B cell (primary cell): Measurements from ENCODE around the gene MAPK1. TPM values are rescaled to one million over a fixed set of nuclear protein-coding genes. Genes with fewer than 3 reads are reported as not detected.
"Not testable (repeated sequence)": the region's sequence is repeated elsewhere in the genome, so short reads cannot be mapped to it uniquely, and the experiment has no call there.

Experiments
- ATAC-seq: fragments of 200-7000 bp; cut with Tn5 transposase; one replicate; pipeline ENCODE4 v1.10.0; 2021; ENCODE audit warnings: low read depth, mild to moderate bottlenecking, moderate number of reproducible peaks, moderate library complexity
- CTCF ChIA-PET: fragments of 350-600 bp; sonication (Branson Sonifier 250); formaldehyde crosslinking; loops from one replicate; lab custom pipeline; 2021; ENCODE audit warnings: antibody characterized with exemption, inconsistent platforms; lab: Charles Lee
- POLR2A ChIA-PET: fragments of 350-600 bp; sonication (Branson Sonifier 250); formaldehyde crosslinking; loops from one replicate; lab custom pipeline; 2021; ENCODE audit warnings: antibody characterized with exemption; lab: Charles Lee
- DNase-seq: peaks from one replicate; pipeline ENCODE4 v3.0.0; 2013
- H2AFZ ChIP-seq: 2 replicates; pipeline ENCODE4 v1.6.1; 2012; ENCODE audit warnings: mild to moderate bottlenecking, low read depth, low read length; ENCODE audit not compliant: insufficient read depth, poor library complexity, severe bottlenecking
- H3K27ac ChIP-seq, 2 donors: 1 replicate in 1 of 2; 2 replicates in 1 of 2; pipeline ENCODE4 v1.5.1; 2012 to 2013; ENCODE audit warnings: low read length in 2 of 2, mild to moderate bottlenecking in 2 of 2, moderate library complexity in 1 of 2
- H3K27me3 ChIP-seq, 4 experiments: fragments of 200-600 bp in 1 of 4; sonication (generic) in 1 of 4; replicated peaks in 1 of 4; 1 replicate in 2 of 4; 2 replicates in 2 of 4; pipeline versions ENCODE4 v1.6.1 to v1.7.0; 2013 to 2016; ENCODE audit warnings: low read length in 3 of 4, mild to moderate bottlenecking in 2 of 4, mixed read lengths in 1 of 4, moderate library complexity in 1 of 4; ENCODE audit not compliant: insufficient read depth in 4 of 4, control insufficient read depth in 3 of 4; ENCODE audit errors: control extremely low read depth in 1 of 4
- H3K36me3 ChIP-seq, 2 experiments: replicated peaks in 1 of 2; 1 replicate in 1 of 2; 2 replicates in 1 of 2; pipeline versions ENCODE4 v1.6.1 to v1.7.1; 2013; ENCODE audit warnings: low read length in 1 of 2; ENCODE audit not compliant: insufficient read depth in 2 of 2, control insufficient read depth in 1 of 2; ENCODE audit errors: control extremely low read depth in 1 of 2, extremely low read depth in 1 of 2
- H3K4me1 ChIP-seq, 2 donors: fragments of 200-600 bp in 1 of 2; sonication (generic) in 1 of 2; 1 replicate in 1 of 2; 2 replicates in 1 of 2; pipeline versions ENCODE4 v1.5.1 to v1.6.1; 2013 to 2017; ENCODE audit warnings: low read length in 2 of 2; ENCODE audit not compliant: control insufficient read depth in 2 of 2, insufficient read depth in 2 of 2
- H3K4me2 ChIP-seq: replicated peaks from 2 replicates; pipeline ENCODE3; 2012; ENCODE audit warnings: mild to moderate bottlenecking, low read depth, low read length; ENCODE audit not compliant: poor library complexity, severe bottlenecking
- H3K4me3 ChIP-seq, 5 experiments: fragments of 200-600 bp in 1 of 5; sonication (generic) in 1 of 5; 1 replicate in 3 of 5; 2 replicates in 2 of 5; pipeline versions ENCODE4 v1.5.1 to v1.7.0; 2011 to 2016; ENCODE audit warnings: low read length in 4 of 5, mild to moderate bottlenecking in 4 of 5, low read depth in 2 of 5, control low read depth in 1 of 5, moderate library complexity in 1 of 5; ENCODE audit not compliant: insufficient read depth in 1 of 5; ENCODE audit errors: control extremely low read depth in 1 of 5, extremely low read depth in 1 of 5
- H3K79me2 ChIP-seq: fragments of 200-600 bp; sonication (generic); one replicate; pipeline ENCODE4 v1.6.0; 2016; ENCODE audit warnings: low read length; ENCODE audit not compliant: control insufficient read depth, insufficient read depth
- H3K9ac ChIP-seq: fragments of 200-600 bp; sonication (generic); 2 replicates; pipeline ENCODE4 v1.6.1; 2017; ENCODE audit warnings: mild to moderate bottlenecking, low read length, moderate library complexity
- H3K9me3 ChIP-seq, 3 donors: one replicate each; pipeline versions ENCODE4 v1.6.1 to v1.7.1; 2013; ENCODE audit warnings: low read length in 2 of 3; ENCODE audit not compliant: control insufficient read depth in 2 of 3, insufficient read depth in 1 of 3; ENCODE audit errors: control extremely low read depth in 1 of 3
- H4K20me1 ChIP-seq: 2 replicates; pipeline ENCODE4 v1.6.0; 2012; ENCODE audit warnings: mild to moderate bottlenecking, low read length; ENCODE audit not compliant: insufficient read depth, control insufficient read depth, poor library complexity, severe bottlenecking
- H3K27ac Mint-ChIP-seq: one replicate; pipeline ENCODE4 v1.8.0; 2021; ENCODE audit warnings: mixed read lengths
- H3K27me3 Mint-ChIP-seq: one replicate; pipeline ENCODE4 v1.8.0; 2021; ENCODE audit warnings: mixed read lengths
- H3K4me1 Mint-ChIP-seq: one replicate; pipeline ENCODE4 v1.8.0; 2021; ENCODE audit warnings: mixed read lengths
- H3K4me3 Mint-ChIP-seq: one replicate; pipeline ENCODE4 v1.8.0; 2021; ENCODE audit warnings: mixed read lengths
- H3K9me3 Mint-ChIP-seq: one replicate; pipeline ENCODE4 v1.8.0; 2022; ENCODE audit warnings: mixed read lengths; ENCODE audit not compliant: insufficient read depth
- EZH2 ChIP-seq: IDR thresholded peaks from 2 replicates; pipeline ENCODE4 v1.6.1; 2012; ENCODE audit warnings: borderline replicate concordance, low read depth, mild to moderate bottlenecking, moderate library complexity, low read length; ENCODE audit not compliant: insufficient read depth, poor library complexity, severe bottlenecking
- WGBS: methylation state at CpG from one replicate; pipeline ENCODE4 v1.1.5; 2013; ENCODE audit warnings: missing lambda C conversion rate; ENCODE audit not compliant: insufficient coverage; 5-methylcytosine and 5-hydroxymethylcytosine counted together
- intact Hi-C: fragments of 100-400 bp; cut with micrococcal nuclease; formaldehyde crosslinking; loops from one replicate; pipeline ENCODE4 v1.10.0; 2022
- polyA plus RNA-seq: library from polyadenylated mRNA; depleted of rRNA; stranded (reverse); fragments of >200 nt; gene quantifications from 2 replicates; pipeline ENCODE4 v1.2.3, GENCODE V29; 2012
- total RNA-seq, 2 donors: library from RNA; stranded (reverse); fragments of 120-200 nt in 1 of 2; gene quantifications; 1 replicate in 1 of 2; 2 replicates in 1 of 2; pipeline versions ENCODE4 v1.2.3 to v1.2.4, GENCODE V29; 2013 to 2022
- TF ChIP-seq, protein P1 (sequence below): fragments of 200-600 bp; IDR thresholded peaks from one replicate; pipeline ENCODE4 v1.8.0; 2022; ENCODE audit warnings: antibody characterized with exemption, mild to moderate bottlenecking

The MAPK1 gene
- total and polyA plus RNA-seq, 2 donors (not counting 1 experiment from before 2014, with no cell fraction given), result 24.0 to 155 TPM

DNA sequence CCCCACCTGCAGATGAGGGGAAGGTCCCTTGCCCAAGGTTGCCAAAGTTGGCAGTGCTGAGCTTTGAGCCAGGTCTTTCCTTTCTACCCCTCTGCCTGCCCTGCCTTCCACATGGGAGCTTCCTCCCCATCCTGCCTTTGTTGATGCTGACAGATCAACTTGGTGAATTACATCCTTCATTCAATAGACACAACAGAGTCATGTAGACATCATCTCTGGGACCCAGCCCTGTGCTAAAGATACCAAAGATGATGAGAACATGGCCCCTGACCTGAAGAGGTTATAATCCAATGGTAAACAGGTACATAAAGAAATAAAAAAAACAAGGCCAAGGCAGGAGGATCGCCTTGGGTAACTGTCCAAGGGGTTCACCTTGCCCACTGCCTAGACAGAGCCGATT, 42.4 kb upstream of the MAPK1 start:
- Histone ChIP-seq H4K20me1 (no peaks in the 10 kb centered on the region), H3K36me3 (no peaks in the 10 kb centered on the region), H2AFZ (no peak overlapping the region), H3K27ac (no peak overlapping the region), H3K27me3 (no peaks in the 10 kb centered on the region), H3K9me3 (no peaks in the 10 kb centered on the region), H3K9ac (no peak overlapping the region), H3K4me1 (no peaks in the 10 kb centered on the region), H3K4me3 (no peak overlapping the region), H3K79me2 (no peaks in the 10 kb centered on the region), H3K4me2 (no peak overlapping the region)
- intact Hi-C loops, result no loop called here
- H3K27me3 Mint-ChIP-seq, result no peaks in the 10 kb centered on the region
- 100% methylated on average over 2 of the region's 2 CpGs for WGBS
- TF ChIP-seq, protein P1, sequence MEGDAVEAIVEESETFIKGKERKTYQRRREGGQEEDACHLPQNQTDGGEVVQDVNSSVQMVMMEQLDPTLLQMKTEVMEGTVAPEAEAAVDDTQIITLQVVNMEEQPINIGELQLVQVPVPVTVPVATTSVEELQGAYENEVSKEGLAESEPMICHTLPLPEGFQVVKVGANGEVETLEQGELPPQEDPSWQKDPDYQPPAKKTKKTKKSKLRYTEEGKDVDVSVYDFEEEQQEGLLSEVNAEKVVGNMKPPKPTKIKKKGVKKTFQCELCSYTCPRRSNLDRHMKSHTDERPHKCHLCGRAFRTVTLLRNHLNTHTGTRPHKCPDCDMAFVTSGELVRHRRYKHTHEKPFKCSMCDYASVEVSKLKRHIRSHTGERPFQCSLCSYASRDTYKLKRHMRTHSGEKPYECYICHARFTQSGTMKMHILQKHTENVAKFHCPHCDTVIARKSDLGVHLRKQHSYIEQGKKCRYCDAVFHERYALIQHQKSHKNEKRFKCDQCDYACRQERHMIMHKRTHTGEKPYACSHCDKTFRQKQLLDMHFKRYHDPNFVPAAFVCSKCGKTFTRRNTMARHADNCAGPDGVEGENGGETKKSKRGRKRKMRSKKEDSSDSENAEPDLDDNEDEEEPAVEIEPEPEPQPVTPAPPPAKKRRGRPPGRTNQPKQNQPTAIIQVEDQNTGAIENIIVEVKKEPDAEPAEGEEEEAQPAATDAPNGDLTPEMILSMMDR, result no peak
- TF ChIP-seq EZH2, result no peak
- ChIA-PET POLR2A (no interaction called here), CTCF (no interaction called here)
- no peak overlapping the region for H3K4me3 Mint-ChIP-seq
- DNase-seq, result no peak
- no peak for ATAC-seq
- H3K9me3 Mint-ChIP-seq, result no peaks in the 10 kb centered on the region
- no peak overlapping the region for H3K27ac Mint-ChIP-seq
- H3K4me1 Mint-ChIP-seq, result peaks cover 2% of the 10 kb centered on the region

DNA sequence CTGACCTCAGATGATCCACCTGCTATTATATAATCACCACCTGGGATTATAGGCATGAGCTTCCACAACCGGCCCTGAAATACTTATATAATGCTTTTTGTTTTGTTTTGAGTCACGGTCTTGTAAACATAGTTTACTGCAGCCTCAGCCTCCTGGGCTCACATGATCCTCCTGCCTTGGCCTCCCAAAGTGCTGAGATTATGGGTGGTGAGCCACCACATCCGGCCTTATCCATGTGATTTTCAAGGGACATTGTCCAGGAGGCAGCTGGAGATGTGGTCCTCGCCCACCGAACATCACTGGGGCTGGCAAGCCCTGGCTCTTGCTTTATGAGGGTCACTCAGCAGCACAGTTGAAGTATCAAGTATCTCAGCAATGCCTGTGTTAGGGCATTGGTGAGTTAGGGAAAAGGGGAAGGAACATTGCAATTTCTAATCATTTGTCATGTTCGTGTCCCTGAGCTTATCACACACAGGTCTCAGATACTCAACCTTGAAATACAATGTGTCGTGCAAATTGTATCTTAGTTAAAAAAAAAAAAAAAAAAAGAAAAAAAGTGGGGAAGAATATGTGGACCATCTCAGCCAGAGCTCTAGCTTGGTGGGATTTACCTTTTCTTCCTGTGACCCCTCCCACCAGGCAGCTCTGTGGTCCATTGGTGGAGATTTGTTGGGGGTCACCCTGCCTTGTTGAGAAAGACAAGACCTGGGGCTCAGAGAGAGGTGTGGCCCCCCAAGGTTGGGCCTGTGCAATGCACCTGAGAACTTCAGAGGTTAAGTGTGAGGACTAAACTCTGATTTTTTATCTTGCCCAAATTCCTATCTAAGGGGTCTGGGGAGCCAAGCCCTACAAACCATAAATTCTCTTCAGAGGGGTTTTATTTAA, 40.4 kb upstream of the MAPK1 start:
- POLR2A ChIA-PET, result no interaction called here
- Mint-ChIP-seq H3K27ac (no peak overlapping the region), H3K27me3 (no peaks in the 10 kb centered on the region), H3K4me1 (peaks cover 2% of the 10 kb centered on the region), H3K4me3 (no peak overlapping the region), H3K9me3 (no peaks in the 10 kb centered on the region)
- Histone ChIP-seq H3K4me1 (no peaks in the 10 kb centered on the region), H3K27ac (no peak overlapping the region), H3K79me2 (no peaks in the 10 kb centered on the region), H3K9ac (no peak overlapping the region), H3K4me3 (no peak overlapping the region), H2AFZ (no peak overlapping the region), H4K20me1 (no peaks in the 10 kb centered on the region), H3K9me3 (no peaks in the 10 kb centered on the region), H3K27me3 (no peaks in the 10 kb centered on the region), H3K36me3 (no peaks in the 10 kb centered on the region), H3K4me2 (no peak overlapping the region)
- CTCF ChIA-PET, result interaction anchor here (0.9 kb wide), 1 partner anchor 29 kb away, joined by 3 read pairs; no protein-coding TSS in a partner anchor
- 94% methylated on average over 4 of the region's 7 CpGs for WGBS
- DNase-seq (no peak), ATAC-seq (no peak)
- intact Hi-C loops, result no loop called here
- TF ChIP-seq EZH2, result no peak
- TF ChIP-seq, protein P1, result no peak

DNA sequence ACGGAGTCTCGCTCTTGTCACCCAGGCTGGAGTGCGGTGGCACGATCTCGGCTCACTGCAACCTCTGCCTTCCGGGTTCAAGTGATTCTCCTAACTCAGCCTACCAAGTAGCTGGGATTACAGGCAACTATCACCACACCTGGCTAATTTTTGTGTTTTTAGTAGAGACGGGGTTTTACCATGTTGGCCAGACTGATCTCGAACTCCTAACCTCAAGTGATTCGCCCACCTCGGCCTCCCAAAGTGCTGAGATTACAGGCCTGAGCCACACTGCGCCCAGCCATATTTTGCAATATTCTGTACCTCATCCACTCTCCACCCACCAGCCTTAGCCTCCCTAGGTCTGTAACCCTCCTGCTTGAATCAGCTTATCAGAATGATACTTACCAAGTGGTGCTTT, 37.8 kb upstream of the MAPK1 start:
- H3K27ac ChIP-seq, H3K27ac Mint-ChIP-seq, H3K36me3 ChIP-seq, H3K27me3 ChIP-seq, POLR2A ChIA-PET, H3K9me3 ChIP-seq, DNase-seq, H3K4me3 Mint-ChIP-seq, H3K4me3 ChIP-seq, H3K9me3 Mint-ChIP-seq, ATAC-seq, H3K79me2 ChIP-seq, H3K9ac ChIP-seq, H3K4me1 Mint-ChIP-seq, H3K27me3 Mint-ChIP-seq, H4K20me1 ChIP-seq, H3K4me1 ChIP-seq, intact Hi-C loops, H2AFZ ChIP-seq, H3K4me2 ChIP-seq: not testable (repeated sequence)
- WGBS, result 94% methylated on average over 3 of the region's 11 CpGs
- CTCF ChIA-PET, result interaction anchor here (1.1 kb wide), 1 partner anchor 67 kb away, joined by 5 read pairs; no protein-coding TSS in a partner anchor
